ENCODE data around the gene KDM6B.

DNA sequence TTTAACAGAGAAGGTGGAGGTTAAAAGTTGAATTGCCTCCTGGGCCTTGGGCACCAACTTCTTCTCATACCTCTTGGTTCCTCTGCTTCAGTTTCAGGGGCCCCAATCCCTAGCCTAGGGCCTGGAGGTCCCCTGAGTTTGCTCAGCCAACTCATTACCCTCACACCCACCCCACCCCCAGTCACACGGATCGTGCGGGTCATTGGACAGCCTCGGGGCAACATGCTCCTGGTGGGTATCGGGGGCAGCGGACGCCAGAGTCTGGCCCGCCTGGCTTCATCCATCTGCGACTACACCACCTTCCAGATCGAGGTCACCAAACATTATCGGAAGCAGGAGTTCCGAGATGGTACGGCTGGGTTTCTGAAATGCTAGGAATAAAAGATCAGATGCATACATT, 36.0 kb upstream of the KDM6B start:
- TF ChIP-seq, protein P1, sequence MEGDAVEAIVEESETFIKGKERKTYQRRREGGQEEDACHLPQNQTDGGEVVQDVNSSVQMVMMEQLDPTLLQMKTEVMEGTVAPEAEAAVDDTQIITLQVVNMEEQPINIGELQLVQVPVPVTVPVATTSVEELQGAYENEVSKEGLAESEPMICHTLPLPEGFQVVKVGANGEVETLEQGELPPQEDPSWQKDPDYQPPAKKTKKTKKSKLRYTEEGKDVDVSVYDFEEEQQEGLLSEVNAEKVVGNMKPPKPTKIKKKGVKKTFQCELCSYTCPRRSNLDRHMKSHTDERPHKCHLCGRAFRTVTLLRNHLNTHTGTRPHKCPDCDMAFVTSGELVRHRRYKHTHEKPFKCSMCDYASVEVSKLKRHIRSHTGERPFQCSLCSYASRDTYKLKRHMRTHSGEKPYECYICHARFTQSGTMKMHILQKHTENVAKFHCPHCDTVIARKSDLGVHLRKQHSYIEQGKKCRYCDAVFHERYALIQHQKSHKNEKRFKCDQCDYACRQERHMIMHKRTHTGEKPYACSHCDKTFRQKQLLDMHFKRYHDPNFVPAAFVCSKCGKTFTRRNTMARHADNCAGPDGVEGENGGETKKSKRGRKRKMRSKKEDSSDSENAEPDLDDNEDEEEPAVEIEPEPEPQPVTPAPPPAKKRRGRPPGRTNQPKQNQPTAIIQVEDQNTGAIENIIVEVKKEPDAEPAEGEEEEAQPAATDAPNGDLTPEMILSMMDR (IDR thresholded peaks at IDR 0.05), result no peak
- TF ChIP-seq, protein P2, sequence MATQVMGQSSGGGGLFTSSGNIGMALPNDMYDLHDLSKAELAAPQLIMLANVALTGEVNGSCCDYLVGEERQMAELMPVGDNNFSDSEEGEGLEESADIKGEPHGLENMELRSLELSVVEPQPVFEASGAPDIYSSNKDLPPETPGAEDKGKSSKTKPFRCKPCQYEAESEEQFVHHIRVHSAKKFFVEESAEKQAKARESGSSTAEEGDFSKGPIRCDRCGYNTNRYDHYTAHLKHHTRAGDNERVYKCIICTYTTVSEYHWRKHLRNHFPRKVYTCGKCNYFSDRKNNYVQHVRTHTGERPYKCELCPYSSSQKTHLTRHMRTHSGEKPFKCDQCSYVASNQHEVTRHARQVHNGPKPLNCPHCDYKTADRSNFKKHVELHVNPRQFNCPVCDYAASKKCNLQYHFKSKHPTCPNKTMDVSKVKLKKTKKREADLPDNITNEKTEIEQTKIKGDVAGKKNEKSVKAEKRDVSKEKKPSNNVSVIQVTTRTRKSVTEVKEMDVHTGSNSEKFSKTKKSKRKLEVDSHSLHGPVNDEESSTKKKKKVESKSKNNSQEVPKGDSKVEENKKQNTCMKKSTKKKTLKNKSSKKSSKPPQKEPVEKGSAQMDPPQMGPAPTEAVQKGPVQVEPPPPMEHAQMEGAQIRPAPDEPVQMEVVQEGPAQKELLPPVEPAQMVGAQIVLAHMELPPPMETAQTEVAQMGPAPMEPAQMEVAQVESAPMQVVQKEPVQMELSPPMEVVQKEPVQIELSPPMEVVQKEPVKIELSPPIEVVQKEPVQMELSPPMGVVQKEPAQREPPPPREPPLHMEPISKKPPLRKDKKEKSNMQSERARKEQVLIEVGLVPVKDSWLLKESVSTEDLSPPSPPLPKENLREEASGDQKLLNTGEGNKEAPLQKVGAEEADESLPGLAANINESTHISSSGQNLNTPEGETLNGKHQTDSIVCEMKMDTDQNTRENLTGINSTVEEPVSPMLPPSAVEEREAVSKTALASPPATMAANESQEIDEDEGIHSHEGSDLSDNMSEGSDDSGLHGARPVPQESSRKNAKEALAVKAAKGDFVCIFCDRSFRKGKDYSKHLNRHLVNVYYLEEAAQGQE (IDR thresholded peaks at IDR 0.05; ENCODE audit: insufficient read depth in 1 of 2, low read depth in 2 of 2, low read length in 1 of 2), result no peak
- TF ChIP-seq POLR2AphosphoS5 (IDR thresholded peaks at IDR 0.05; ENCODE audit: low read depth, low read length) (no peak), TCF7L2 (IDR thresholded peaks at IDR 0.05; ENCODE audit: low read depth, low read length) (no peak), SIN3A (IDR thresholded peaks at IDR 0.05; ENCODE audit: borderline replicate concordance, insufficient read depth, low read depth, low read length) (no peak)

All from Panc1 (cell line).